Body of pancreas (tissue), 4 donors: ENCODE measurements around the gene QRICH2.

Source experiments
- CTCF ChIP-seq, 7 experiments: fragments of 450-650 bp in 4 of 7; fragments of 200-600 bp in 3 of 7; sonication (generic) in 3 of 7; IDR thresholded peaks; one replicate each; pipeline ENCODE4 v1.5.1; 2016 to 2019; ENCODE audit warnings: antibody characterized with exemption in 7 of 7
- POLR2A ChIP-seq, 3 donors: fragments of 450-650 bp; IDR thresholded peaks; one replicate each; pipeline ENCODE4 v1.6.1; 2016; ENCODE audit warnings: antibody characterized with exemption in 3 of 3, mild to moderate bottlenecking in 2 of 3

GRCh38 chr17:76279742-76280287, 28.3 kb downstream of the QRICH2 start:
- no peak for TF ChIP-seq CTCF (IDR thresholded peaks at IDR 0.05)
- no peak for TF ChIP-seq POLR2A (IDR thresholded peaks at IDR 0.05)
